GM18499 (cell line): ENCODE results near the gene HLA-DRB1.
"Not testable (repeated sequence)": the region's sequence is repeated elsewhere in the genome, so short reads cannot be mapped to it uniquely, and the experiment has no call there.

ENCODE experiments used
- ATAC-seq: cut with Tn5 transposase; IDR thresholded peaks from one replicate; pipeline ENCODE4 v1.9.1; 2021; ENCODE audit warnings: moderate number of reproducible peaks; ENCODE audit not compliant: insufficient read depth, unreplicated experiment

Gene HLA-DRB1

DNA sequence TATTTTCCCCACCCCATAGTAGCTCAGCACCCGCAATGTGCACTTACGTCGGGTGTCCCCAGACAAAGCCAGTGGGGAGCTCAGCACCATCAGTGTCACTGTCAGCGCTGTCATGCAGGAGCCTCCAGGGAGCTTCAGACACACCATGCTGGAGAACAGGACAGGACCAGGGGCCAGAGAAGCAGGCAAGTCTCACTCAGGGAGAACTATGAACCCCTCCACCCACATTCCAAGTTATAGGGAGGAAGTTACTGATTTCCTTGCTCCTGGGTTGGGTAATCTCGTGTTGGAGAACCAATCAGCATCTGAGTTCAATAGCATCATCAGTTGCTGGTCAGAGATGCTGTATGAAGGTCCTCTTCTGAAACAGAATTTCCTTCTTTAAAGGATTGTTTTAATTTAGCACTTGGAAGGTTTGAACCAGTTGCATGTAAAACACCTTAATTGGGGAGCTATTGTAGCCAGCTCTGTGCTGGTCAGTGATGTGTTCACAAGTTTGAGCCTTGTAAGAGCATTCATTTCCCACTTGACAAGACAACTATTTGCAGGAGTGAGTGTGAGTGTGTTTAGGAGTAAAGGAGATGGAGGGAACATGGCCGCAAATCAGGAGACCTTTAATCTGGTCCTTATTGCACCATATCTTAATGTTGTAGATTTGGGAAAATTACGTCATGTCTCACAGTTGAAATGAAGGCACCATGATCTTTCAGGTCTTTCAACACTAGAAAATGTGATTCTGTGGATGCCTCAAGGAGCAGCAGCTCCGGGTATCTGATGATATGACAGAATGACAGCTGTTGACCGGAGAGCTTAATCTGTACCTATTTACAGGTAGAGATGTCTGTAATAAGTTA is at the start of gene HLA-DRB1:
TSS of gene HLA-DRB1 (minus strand) at position 253 of the 854 bp plus-strand sequence. CDS start at position 147, 106 bp downstream.
- ATAC-seq, result peak; percentile 66

DNA sequence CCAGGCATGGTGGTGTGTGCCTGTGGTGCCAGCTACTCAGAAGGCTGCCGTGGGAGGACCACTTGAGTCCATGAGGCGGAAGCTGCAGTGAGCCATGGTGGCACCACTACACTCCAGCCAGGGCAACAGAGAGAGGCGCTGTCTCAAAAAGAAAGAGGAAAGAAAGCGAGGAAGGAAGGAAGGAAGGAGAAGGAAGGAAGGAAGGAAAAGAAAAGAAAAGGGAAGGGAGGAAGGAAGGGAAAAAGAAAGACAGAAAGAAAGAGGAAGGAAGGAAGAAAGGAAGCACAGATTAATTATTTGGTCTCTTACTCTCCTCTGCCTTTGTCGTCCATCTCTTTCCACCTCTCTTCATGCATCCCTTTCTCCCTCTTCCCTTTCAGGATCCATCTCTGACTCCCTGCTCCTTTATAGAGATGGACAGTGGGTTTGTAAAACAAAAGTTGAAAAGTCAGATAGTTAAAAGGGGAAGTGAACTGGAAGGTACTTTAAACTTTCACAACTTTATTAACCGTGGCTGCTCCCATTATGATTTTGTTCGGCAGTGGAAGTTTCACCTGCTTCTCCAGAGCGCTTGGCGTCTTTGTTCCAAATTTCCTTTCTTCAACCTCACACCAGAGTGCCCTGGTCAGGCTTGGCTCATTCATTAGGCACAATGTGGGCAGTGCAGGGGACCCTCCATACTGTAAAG is 49.0 kb upstream of the HLA-DRB1 start:
- ATAC-seq, result no peak

DNA sequence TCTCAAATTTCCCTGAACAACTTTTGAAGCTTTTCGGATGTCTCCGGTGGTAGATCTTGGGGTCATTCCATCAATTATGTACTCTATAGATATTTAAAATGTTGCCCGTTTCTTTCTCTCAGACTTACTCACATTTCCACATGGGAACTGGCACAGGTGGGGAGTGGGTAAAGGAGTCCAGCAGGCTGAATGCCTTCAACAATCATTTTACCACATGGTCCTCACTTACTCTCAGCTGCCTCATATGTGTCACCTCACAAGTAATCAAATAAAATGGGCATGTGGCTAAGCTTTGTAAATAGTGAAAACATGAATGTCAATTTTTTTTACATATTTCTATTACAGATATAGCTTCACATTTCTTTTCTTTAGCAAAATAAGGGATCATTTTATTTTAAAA is 48.2 kb upstream of the HLA-DRB1 start:
- ATAC-seq, result no peak

DNA sequence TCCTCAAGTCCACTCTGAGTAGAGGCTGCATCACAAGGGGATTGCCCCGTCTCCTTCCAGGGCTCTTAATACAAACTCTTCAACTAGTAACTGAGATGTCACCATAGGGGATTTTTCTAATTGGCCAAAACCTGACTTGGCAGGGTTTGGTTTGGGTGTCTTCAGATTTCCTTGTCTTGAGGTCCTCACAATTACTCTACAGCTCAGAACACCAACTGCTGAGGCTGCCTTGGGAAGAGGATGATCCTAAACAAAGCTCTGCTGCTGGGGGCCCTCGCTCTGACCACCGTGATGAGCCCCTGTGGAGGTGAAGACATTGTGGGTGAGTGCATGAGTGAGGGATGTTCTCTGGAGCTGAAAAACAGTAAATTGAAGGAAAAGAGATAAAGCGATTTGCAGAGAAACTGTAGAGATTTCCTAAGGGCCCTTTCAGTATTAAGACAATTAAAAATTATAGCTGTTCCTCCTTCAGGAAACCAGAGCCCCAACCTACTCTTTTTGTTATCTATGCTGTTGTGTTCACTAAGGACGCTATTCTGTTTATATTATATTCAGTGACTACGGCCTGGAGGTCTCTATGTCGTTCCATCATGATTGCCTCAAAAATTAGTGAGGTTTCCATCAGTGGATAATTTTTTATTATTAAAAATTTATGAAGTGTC is 47.7 kb upstream of the HLA-DRB1 start, which contains the start of gene HLA-DQA1:
TSS of gene HLA-DQA1 (plus strand) at position 188 of the 662 bp plus-strand sequence. CDS start at position 241, 53 bp downstream.
- no peak for ATAC-seq

DNA sequence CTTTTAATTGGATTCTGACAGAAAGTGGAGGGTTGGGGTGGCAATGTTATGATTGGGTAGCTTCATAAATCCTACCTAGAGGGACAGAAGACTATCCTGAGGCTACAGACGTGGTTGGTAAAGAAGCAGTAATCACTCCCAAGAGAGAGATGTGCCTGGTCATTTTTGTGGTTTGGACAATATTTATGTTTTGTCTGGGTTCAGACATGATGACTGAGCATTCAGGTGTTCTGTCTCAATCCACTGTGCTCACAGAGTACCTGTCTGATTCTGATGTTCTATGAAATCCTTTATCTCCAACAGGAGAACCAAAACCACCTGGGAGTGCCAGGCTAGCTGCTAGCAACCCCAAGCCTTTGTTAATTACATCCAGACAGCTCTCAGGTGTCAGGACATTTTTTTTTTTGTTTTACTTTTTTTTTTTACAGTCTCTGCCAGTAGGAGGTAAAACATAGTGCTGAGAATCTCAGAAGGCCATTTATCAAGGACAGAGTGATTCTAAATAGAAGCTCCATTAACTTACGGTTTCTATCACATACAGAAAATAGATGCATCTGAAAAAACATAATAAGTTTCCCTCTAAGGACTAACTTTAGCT is 46.0 kb upstream of the HLA-DRB1 start:
- ATAC-seq, result no peak

DNA sequence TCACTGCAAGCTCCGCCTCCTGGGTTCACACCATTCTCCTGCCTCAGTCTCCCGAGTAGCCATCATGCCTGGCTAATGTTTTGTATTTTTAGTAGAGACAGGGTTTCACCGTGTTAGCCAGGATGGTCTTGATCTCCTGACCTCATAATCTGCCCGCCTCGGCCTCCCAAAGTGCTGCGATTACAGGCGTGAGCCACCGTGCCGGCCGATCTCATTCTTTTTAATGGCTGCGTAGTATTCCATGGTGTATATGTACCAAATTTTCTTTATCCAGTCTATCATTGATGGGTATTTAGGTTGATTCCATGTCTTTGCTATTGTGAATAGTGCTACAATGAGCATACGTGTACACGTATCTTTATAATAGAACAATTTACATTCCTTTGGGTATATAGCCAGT is 40.1 kb upstream of the HLA-DRB1 start:
- not testable (repeated sequence) for ATAC-seq

DNA sequence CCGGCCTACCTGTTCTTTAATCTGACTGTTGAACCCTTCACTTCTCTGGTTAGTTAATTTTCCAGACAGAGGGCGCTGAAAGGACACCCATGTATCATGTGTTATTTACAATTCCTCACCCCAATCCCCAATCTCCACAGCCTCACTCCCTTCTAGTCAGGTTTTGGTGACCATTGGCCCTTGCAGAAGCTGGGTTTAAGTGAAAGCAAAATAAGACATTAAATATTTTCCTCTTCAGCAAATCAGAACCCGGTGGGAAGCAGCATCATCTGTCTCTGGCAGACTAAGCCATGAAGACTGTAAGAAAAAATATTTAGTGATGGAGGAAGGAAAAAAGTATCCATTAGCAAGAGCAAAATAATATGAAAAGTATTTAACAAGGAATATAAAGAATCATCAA is 38.2 kb upstream of the HLA-DRB1 start:
- no peak for ATAC-seq

DNA sequence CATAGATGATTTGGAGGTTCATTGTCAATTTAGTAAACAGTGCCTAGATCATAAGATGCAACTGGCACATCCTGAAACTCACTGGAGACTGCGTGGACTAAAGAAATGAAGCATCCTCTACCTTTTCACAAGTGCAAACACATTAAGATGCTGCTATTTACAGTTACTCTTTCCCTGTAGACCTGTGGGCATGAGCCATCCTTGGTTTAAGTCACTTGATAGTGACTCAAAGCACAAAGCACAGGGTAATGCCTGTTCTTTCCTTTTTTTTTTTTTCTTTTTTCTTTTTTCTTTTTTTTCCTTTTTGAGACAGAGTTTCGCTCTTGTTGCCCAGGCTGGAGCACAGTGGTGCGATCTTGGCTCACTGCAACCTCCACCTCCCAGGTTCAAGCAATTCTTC is 37.6 kb upstream of the HLA-DRB1 start:
- no peak for ATAC-seq

DNA sequence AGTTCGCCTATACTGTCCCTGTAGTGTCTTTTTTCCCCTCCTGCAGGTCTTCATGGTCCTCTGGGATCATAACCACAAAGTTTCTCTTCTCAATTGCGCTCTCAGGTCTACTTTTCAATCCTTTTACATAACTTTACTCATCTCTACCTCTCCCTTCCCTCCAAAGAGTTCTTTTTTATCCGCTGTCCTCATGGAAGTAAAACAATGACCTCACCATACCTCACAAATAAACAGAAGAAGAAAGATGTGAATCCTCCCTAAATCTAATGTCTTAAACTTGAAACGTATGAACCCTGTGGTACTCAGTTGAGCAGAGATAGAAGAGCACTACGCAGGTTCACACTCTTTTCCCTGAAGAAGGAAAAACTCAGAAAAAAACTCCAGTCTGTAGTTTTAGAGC is 35.5 kb upstream of the HLA-DRB1 start:
- no peak for ATAC-seq

DNA sequence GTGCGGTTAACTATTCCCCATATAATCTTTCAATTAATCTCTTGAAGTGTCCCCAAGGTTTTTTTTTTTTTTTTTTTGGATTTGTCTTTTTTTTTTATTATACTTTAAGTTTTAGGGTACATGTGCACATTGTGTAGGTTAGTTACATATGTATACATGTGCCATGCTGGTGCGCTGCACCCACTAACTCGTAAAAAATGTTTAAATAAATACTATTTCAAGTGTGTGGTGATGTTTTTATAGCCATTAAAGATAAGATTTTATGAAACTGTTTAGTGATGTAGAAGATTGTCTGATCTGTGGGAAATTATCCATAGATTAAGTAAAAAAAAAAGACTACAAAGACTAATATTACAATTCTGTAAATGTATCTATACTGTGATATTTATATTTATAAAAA is 34.9 kb upstream of the HLA-DRB1 start:
- no peak for ATAC-seq

DNA sequence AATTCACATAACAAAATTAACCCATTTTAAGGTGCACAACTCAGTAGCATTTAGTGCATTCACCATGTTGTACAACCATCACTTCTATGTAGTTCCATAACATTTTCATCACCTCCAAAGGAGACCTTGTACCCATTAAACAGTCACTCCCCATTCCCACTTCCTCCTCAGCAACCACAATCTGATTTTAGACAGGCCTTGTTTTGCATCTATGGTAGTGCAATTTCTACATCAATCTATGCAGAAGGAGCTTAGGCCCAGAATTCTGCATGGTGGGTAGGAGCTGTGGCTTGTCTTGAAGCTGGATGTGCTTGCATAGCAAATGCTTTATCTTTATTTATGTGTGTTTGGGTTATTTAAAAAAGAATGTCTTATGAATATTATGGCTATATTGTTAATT is 34.0 kb upstream of the HLA-DRB1 start:
- ATAC-seq, result no peak

DNA sequence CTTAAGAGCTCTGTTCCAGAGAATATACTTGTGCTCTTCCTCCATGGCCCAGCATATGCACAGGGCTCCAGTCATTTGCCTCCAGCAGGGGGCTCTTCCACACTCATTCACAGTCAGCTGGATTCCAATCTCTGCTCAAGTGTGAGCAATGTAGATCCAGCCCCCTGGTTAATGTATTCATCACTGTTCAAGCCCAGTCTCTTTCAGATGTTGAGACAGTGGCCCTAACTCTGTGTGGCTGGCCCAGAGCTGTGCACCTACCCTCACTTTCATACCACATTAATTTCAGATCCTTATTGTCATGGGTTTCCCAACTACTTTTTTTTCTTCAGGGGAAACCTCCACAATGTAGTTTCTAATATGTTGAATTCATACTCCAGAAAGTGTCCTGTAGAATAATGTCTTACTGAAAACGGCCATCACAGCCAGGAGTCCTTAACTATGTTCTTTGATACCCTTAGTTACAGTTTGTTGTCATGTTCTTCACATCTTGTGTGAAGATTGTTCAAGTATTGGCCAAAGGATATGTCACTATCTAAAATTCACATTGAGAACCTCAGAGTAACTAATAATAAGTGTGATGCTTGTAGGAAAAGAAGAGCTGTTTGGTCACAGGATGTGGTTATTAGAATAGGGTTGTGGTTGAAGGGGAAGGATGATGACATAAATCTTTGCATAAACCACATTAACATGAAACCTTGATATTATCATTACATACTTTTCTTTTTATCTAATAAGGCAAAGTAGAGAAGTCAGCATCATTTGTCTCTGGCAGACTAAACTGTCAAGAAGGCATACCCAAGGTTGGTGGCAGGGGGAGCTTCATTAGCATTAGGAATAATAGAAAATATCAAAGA is 33.1 kb upstream of the HLA-DRB1 start:
- ATAC-seq, result peak; percentile 61

DNA sequence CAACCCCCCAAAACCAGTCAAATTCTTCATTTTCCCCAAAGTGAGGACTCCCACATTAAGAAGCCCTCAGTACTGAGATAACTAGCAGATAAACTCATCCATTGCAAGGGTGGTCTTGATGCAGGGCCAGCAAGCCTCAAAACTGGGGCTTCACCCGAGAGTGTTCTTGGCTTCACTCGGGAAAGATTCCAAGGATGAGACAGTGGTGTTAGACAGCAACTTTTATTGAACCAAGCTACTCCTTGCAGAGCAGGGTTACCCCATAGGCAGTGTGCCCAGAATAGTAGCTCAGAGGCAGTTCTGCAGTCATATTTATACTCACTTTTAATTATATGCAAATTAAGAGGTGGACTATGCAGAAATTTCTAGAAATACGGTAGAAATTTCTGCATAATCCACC is 31.7 kb upstream of the HLA-DRB1 start:
- ATAC-seq, result no peak

DNA sequence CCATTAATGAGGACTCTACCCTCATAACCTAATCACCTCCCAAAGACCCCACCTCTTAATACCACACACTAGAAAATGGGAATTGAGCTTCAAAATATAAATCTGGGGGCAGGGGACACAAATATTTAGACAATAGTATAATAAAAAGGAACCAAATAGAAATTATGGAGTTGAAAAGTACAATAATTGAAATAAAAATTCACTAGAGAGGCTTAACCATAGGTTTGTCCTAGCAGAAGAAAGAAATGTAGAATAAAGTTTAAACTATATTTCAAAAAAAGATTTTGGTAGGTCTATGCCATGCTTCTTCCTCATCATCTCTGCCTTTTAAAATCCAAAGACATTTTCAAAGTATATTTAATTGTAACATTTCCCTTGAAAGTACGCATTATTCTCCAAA is 28.1 kb upstream of the HLA-DRB1 start:
- ATAC-seq, result no peak

DNA sequence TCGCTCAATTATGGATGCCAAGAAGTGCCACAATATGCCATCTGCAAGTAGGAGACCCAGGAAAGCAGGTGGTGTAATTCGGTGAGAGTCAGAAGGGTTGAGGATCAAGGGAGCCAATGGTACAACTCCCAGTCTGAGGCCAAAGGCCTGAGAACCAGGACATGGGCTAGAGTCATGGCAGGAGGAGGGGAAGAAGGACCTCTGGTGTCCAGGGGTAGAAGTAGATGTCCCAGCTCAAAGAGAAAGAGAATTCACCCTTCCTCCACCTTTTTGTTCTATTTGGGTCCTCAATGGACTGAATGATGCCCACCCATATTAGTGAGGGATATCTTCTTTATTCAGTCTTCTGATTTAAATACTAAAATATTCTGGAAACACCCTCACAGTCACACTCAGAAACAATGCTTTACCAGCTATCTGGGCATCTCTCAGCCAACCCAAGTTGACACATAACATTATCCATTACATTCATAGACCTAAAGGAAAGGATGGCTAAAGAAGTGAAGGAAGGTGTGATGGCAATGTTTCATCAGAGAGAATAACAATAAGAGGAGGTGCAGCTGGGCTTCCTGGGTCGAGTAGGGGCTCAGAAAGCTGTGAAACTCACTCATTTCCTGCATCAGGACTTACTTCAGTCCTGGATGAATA is 26.4 kb upstream of the HLA-DRB1 start:
- ATAC-seq, result no peak

DNA sequence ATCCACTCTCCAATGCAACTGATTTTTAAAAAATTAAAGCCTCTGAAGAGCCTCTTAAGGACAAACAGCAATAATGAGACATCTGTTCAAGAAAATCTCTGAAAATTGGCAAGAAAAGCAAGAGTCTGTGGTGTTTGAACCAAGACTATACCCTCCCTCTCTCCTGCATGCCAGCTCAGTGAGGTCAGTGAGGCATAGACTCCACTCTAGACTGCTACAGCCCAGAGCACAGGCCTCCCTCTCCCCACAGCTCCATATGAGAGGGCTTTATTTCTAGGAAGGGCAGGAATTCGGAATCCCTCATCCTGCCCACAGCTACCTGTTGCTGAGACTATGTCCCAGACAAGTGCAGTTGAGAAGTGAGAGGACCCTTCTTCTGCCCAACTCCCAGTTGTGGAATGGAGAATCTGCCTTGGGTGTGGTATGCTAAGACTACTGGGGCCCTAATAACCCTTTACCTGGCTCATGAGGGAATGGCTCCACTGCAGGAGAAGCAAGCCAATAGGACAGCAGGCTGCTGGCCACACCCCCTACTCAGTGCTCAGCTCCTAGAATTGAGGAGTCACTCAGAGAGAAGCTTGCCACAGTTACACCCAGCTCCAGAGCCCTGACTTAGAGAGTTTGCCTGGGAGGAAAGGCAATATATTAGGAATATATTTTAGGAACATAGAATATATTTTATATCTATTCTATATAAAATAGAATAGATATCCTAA is 24.9 kb upstream of the HLA-DRB1 start:
- ATAC-seq, result no peak

DNA sequence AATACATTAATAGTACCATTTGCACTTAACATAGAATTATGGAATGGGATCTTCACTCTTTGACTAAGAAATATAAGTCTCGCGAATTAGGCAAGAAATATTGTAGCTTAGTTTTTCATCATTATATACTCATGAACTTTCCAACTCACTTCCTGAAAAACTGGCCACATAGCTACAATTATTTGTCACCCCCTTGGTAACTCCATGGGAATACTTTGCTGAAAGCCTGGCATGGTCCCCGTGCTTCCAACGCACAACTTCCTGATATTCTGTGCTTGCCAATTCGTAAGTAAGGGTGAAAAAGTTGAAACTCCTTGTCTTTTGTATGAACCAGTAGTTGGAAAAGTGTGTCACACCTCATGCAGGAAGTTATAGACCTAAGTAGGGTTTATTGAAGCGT is 23.8 kb upstream of the HLA-DRB1 start:
- no peak for ATAC-seq

DNA sequence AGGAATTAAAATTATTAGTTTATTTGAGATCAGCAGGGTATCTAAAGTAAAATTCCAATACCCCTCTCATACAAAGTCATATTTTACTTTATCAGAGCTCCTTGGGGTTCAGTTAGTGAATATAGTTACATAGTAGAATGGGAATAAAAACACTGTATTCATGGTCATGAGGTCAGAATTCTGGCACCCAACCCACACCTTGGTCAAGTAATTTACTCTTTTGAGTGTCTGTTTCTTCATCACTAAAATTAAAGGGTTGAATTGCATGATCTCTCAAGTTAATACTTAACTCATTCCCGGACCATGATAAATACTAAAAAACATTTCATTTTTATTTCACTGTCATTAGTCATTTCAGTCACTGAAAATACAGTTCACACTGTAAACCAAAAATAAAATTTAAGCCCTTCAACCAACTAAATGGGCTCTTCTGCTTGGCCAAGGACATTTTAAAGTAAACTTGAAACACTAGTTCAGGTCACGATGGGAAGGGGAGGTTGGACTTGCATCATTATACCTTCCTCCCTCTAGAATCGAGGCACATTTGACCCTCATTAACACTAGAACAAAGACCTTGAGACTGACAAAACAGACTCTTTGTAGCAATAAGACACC is 21.1 kb upstream of the HLA-DRB1 start:
- no peak for ATAC-seq
